Psoas muscle (tissue), 8 donors: Measurements from ENCODE around the gene FAM83F. TPM values are rescaled to one million over a fixed set of nuclear protein-coding genes. Genes with fewer than 3 reads are reported as not detected.

Experiments
- ATAC-seq, 4 donors: fragments of 200-7000 bp; cut with Tn5 transposase; one replicate each; pipeline ENCODE4 v1.9.1; 2020; ENCODE audit warnings: moderate library complexity in 3 of 4, mild to moderate bottlenecking in 2 of 4
- DNase-seq, 2 donors: peaks; one replicate each; pipeline ENCODE4 v3.0.0-alpha.2; 2020
- H3K27ac ChIP-seq: fragments of 200-600 bp; one replicate; pipeline ENCODE4 v1.8.0; 2022
- H3K27me3 ChIP-seq, 3 donors: fragments of 200-600 bp in 1 of 3; one replicate each; pipeline versions ENCODE4 v1.6.1 to v1.8.0; 2013 to 2022; ENCODE audit warnings: low read length in 2 of 3, mild to moderate bottlenecking in 2 of 3, moderate library complexity in 1 of 3; ENCODE audit not compliant: insufficient read depth in 3 of 3
- H3K36me3 ChIP-seq, 2 donors: fragments of 200-600 bp in 1 of 2; one replicate each; pipeline versions ENCODE4 v1.6.1 to v1.8.0; 2013 to 2022; ENCODE audit warnings: low read depth in 1 of 2, mild to moderate bottlenecking in 1 of 2, moderate library complexity in 1 of 2; ENCODE audit not compliant: insufficient read depth in 1 of 2
- H3K4me1 ChIP-seq: fragments of 200-600 bp; one replicate; pipeline ENCODE4 v1.8.0; 2022
- H3K4me3 ChIP-seq: fragments of 200-600 bp; one replicate; pipeline ENCODE4 v1.8.0; 2022; ENCODE audit warnings: mild to moderate bottlenecking
- H3K9me3 ChIP-seq: fragments of 200-600 bp; one replicate; pipeline ENCODE4 v1.8.0; 2022
- CTCF ChIP-seq: fragments of 200-600 bp; IDR thresholded peaks from one replicate; pipeline ENCODE4 v1.8.0; 2022; ENCODE audit warnings: antibody characterized with exemption
- WGBS, 3 donors: extraction: QIAGEN DNeasy Blood & Tissue Kit; methylation state at CpG; one replicate each; pipeline versions ENCODE4 v1.1.6 to v1.1.7; 2013; 5-methylcytosine and 5-hydroxymethylcytosine counted together
- intact Hi-C, 2 donors: fragments of 100-400 bp; cut with DNase I; formaldehyde crosslinking; loops; one replicate each; pipeline versions ENCODE4 v1.11.0 to v1.14.2; 2022
- polyA plus RNA-seq, 3 donors: library from polyadenylated mRNA; stranded (reverse); fragments of 200-250 nt; gene quantifications; one replicate each; pipeline ENCODE4 v1.2.3, GENCODE V29; 2013
- total RNA-seq, 4 donors: library from RNA; stranded (reverse); fragmentation: NEBNext Ultra II Directional in 2 of 4; extraction: Animal tissue kit (Norgen Biotek cat#: 25700) in 2 of 4; gene quantifications; one replicate each; pipeline versions ENCODE4 v1.2.1 to v1.2.4, GENCODE V29; 2021 to 2023
- donor health status: healthy with polysubstance abuse.
- donor health status: DM: no; HTN: no; CAD: no; lungs with moderate emphysema.
- donor health status: Bipolar disorder and iron deficiency.
- donor health status: healthy.
- donor health status: DM: yes; HTN: yes; CAD: no.
- donor health status: DM: no; HTN: no; CAD: no.
- donor health status: DM: no; HTN: no; CAD: no.
- donor health status: DM: yes; HTN: yes; CAD: no.

Gene FAM83F
- total and polyA plus RNA-seq, 7 donors = under 0.01 to 0.10 (median 0.03) TPM; not detected in 1

GRCh38 chr22:39959640-39960447 lies 34.9 kb upstream of the FAM83F start, which contains the start of gene TMA7B:
TSS of gene TMA7B (plus strand) at chr22:39960397. CDS start at chr22:39964375, 3,978 bp downstream.
- no peak within 1 kb of the TSS for H3K4me3 ChIP-seq
- H3K27ac ChIP-seq = no peak within 1 kb of the TSS
- intact Hi-C loops = loop anchor here in 1 of 2 donors (10.0 kb wide), 1 partner anchor 385 kb away; the partner anchor contains the start of gene CACNA1I
- peak; percentile 11 for TF ChIP-seq CTCF
- H3K4me1 ChIP-seq = no peaks in the 10 kb centered on the region
- no peaks in the 10 kb centered on the region for H3K36me3 ChIP-seq
- peaks cover 0 to 6% (median 0%) of the 10 kb centered on the region in 3 donors for H3K27me3 ChIP-seq
- ATAC-seq (peak in 1 of 4 donors; percentile 53), DNase-seq (no peak)
- H3K9me3 ChIP-seq = no peaks in the 10 kb centered on the region
- WGBS, 3 donors = 48 to 67% (median 63%) methylated on average over 14 of the region's 14 CpGs

DNA sequence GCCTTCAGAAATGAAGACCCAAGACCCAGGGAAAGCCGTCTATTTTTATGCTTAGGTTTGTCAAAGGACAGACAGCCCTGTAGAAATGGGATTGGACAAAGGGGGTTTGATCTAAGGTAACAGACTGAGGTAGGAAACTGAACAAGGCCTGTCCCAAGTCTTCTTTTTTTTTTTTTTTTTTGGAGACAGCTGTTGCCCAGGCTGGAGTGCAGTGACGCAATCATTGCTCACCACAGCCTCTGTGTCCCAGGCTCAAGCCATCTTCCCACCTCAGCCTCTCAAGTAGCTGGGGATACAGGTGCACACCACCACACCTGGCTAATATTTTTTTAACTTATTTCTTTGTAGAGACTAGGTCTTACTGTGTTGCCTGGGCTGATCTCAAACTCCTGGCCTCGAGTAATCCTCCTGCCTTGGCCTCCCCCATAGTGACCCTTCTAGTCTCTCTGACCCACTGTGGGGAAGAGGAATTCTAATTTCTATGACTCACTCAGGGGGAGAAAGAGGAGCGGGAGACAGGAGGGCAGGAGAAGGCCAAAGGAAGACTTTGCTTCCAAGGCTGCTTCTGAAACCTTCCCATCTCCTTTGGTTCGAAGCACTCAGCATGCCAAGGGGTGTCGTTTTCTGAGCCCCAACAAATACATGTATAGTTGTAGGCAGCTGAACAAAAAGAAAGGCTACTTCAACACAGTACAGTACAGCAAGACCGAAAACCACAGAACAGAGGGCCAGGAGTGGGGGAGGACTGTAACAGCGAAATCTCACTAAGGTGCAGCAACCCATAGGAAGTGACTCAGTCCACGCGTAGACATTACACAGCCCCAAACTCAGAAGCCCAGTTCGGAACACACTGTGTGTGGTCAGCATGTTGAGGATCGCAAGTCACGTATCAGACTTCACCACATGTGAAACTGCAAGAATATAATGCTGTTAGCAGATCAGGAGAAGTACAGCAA lies 33.7 kb upstream of the FAM83F start:
- DNase-seq (no peak), ATAC-seq (no peak)
- WGBS, 3 donors = 80 to 90% (median 88%) methylated on average over 13 of the region's 13 CpGs
- Histone ChIP-seq H3K27me3 (peaks cover 0 to 12% (median 0%) of the 10 kb centered on the region in 3 donors), H3K4me1 (no peaks in the 10 kb centered on the region), H3K36me3 (no peaks in the 10 kb centered on the region), H3K4me3 (no peak overlapping the region), H3K27ac (no peak overlapping the region), H3K9me3 (no peaks in the 10 kb centered on the region)
- intact Hi-C loops = loop anchor here in 1 of 2 donors (10.0 kb wide), 1 partner anchor 386 kb away; the partner anchor contains the start of gene CACNA1I
- TF ChIP-seq CTCF = no peak

- no peak overlapping the region for H3K4me3 ChIP-seq
- no peaks in the 10 kb centered on the region for H3K4me1 ChIP-seq
- no peaks in the 10 kb centered on the region for H3K9me3 ChIP-seq
- no peaks in the 10 kb centered on the region for H3K36me3 ChIP-seq
- TF ChIP-seq CTCF = no peak
- 90 to 96% (median 92%) methylated on average over 9 of the region's 9 CpGs for WGBS, 3 donors
- H3K27me3 ChIP-seq = peaks cover 0 to 12% (median 0%) of the 10 kb centered on the region in 3 donors
- no peak for DNase-seq
- no peak overlapping the region for H3K27ac ChIP-seq
- ATAC-seq = no peak
- intact Hi-C loops = loop anchor here in 1 of 2 donors (10.0 kb wide), 1 partner anchor 387 kb away; the partner anchor contains the start of gene CACNA1I
Measured at GRCh38 chr22:39962071-39962470, 32.7 kb upstream of the FAM83F start.

GRCh38 chr22:39965748-39966147 lies 29.0 kb upstream of the FAM83F start:
- no peak for ATAC-seq
- no peak overlapping the region for H3K27ac ChIP-seq
- no peaks in the 10 kb centered on the region for H3K9me3 ChIP-seq
- peaks cover 0 to 6% (median 0%) of the 10 kb centered on the region in 3 donors for H3K27me3 ChIP-seq
- WGBS, 3 donors = 82 to 88% (median 84%) methylated on average over 5 of the region's 5 CpGs
- DNase-seq = no peak
- no peaks in the 10 kb centered on the region for H3K36me3 ChIP-seq
- H3K4me3 ChIP-seq = no peak overlapping the region
- intact Hi-C loops = loop anchor here in 1 of 2 donors (10.0 kb wide), 1 partner anchor 391 kb away; the partner anchor contains the start of gene CACNA1I
- no peaks in the 10 kb centered on the region for H3K4me1 ChIP-seq
- no peak for TF ChIP-seq CTCF
